ENCODE results near the gene KLHL28. TPM values are rescaled to one million over a fixed set of nuclear protein-coding genes. Genes with fewer than 3 reads are reported as not detected.

Gene KLHL28
- total RNA-seq, 1 donor from 2014 or later, result 14.5 TPM

GRCh38 chr14:44952391-44953110 is 9.2 kb downstream of the KLHL28 start:
- H3K4me3 Mint-ChIP-seq, result no peak overlapping the region
- no peak overlapping the region for H3K27ac Mint-ChIP-seq
- H3K36me3 Mint-ChIP-seq, result peaks cover 11% of the 10 kb centered on the region
- no peak for TF ChIP-seq CTCF (conservative IDR thresholded peaks at IDR 0.05)
- no peak for DNase-seq (ENCODE audit: extremely low spot score, unreplicated experiment)
- H3K27me3 Mint-ChIP-seq, result no peaks in the 10 kb centered on the region
- no peaks in the 10 kb centered on the region for H3K9me3 Mint-ChIP-seq
- no peaks in the 10 kb centered on the region for H3K4me1 Mint-ChIP-seq (ENCODE audit: unreplicated experiment)

- H3K4me3 Mint-ChIP-seq, result no peak overlapping the region
- no peaks in the 10 kb centered on the region for H3K27me3 Mint-ChIP-seq
- no peaks in the 10 kb centered on the region for H3K9me3 Mint-ChIP-seq
- H3K4me1 Mint-ChIP-seq (ENCODE audit: unreplicated experiment), result no peaks in the 10 kb centered on the region
- peaks cover 16% of the 10 kb centered on the region for H3K36me3 Mint-ChIP-seq
- no peak for TF ChIP-seq CTCF (conservative IDR thresholded peaks at IDR 0.05)
- DNase-seq (ENCODE audit: extremely low spot score, unreplicated experiment), result no peak
- H3K27ac Mint-ChIP-seq, result no peak overlapping the region
Measured at GRCh38 chr14:44951051-44951450, 10.7 kb downstream of the KLHL28 start.

DNA sequence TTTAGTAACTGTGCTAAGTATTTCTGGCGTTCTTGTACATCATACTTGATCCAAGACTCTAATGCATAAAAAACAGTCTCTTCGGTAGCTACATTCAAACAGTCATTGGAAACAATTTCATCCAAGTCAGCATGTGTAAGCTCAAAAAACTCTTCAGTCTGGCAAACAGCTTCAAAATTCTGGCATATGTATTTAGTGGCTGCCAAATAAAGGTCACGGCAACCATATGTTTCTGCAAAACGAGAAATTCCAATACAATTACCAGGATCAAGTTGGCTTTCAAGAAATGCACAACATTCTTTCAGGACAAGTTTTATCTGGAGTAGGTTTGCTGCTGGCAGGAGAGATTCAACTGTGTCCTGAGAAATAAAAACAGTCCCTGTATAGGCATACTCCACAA is 16.5 kb downstream of the KLHL28 start:
- no peak for TF ChIP-seq CTCF (conservative IDR thresholded peaks at IDR 0.05)
- Mint-ChIP-seq H3K4me1 (ENCODE audit: unreplicated experiment) (no peaks in the 10 kb centered on the region), H3K27ac (no peak overlapping the region), H3K9me3 (peaks cover 4% of the 10 kb centered on the region), H3K27me3 (no peaks in the 10 kb centered on the region), H3K4me3 (no peak overlapping the region), H3K36me3 (peaks cover 47% of the 10 kb centered on the region)
- DNase-seq (ENCODE audit: extremely low spot score, unreplicated experiment), result no peak

GRCh38 chr14:44944107-44944506 is 17.6 kb downstream of the KLHL28 start:
- TF ChIP-seq CTCF (conservative IDR thresholded peaks at IDR 0.05), result no peak
- H3K36me3 Mint-ChIP-seq, result peaks cover 55% of the 10 kb centered on the region
- no peaks in the 10 kb centered on the region for H3K27me3 Mint-ChIP-seq
- H3K4me3 Mint-ChIP-seq, result no peak overlapping the region
- no peak overlapping the region for H3K27ac Mint-ChIP-seq
- no peaks in the 10 kb centered on the region for H3K4me1 Mint-ChIP-seq (ENCODE audit: unreplicated experiment)
- peaks cover 4% of the 10 kb centered on the region for H3K9me3 Mint-ChIP-seq
- no peak for DNase-seq (ENCODE audit: extremely low spot score, unreplicated experiment)

DNA sequence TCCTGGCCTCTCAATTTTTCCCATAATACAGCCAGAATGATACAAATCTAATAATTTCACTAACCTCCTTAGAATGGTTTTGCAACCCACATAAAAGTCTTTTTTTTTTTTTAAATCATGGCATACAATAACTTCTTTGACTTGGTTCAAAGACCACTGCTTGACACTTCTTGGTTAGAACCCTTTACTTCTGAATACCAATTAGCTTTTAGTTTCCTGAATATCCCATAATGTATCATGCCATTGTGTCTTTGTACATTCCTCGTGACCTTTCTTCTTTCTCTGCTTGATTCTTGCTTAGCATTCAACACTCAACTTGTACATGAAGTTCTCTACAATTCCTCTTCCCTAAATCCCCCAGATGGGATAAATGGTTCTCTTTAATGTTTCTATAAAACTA is 19.3 kb downstream of the KLHL28 start:
- Mint-ChIP-seq H3K4me3 (no peak overlapping the region), H3K36me3 (peaks cover 59% of the 10 kb centered on the region), H3K27me3 (no peaks in the 10 kb centered on the region), H3K4me1 (ENCODE audit: unreplicated experiment) (no peaks in the 10 kb centered on the region), H3K27ac (no peak overlapping the region), H3K9me3 (peaks cover 8% of the 10 kb centered on the region)
- DNase-seq (ENCODE audit: extremely low spot score, unreplicated experiment), result no peak
- no peak for TF ChIP-seq CTCF (conservative IDR thresholded peaks at IDR 0.05)
